ENCODE data around the gene IL17B. TPM values are rescaled to one million over a fixed set of nuclear protein-coding genes. Genes with fewer than 3 reads are reported as not detected.

Gene IL17B
- total RNA-seq, 1 experiment from 2014 or later, result not detected

GRCh38 chr5:149409268-149409948 is 30.3 kb upstream of the IL17B start:
- H3K36me3 Mint-ChIP-seq (ENCODE audit: insufficient read depth, unreplicated experiment), result no peaks in the 10 kb centered on the region
- H3K36me3 ChIP-seq (ENCODE audit: control insufficient read depth, insufficient read depth, low read length), result no peaks in the 10 kb centered on the region
- no peaks in the 10 kb centered on the region for H3K4me1 ChIP-seq
- H3K4me3 ChIP-seq (ENCODE audit: low read depth, low read length), result no peak overlapping the region
- ChIA-PET POLR2A (interaction anchor here (0.5 kb wide), 1 partner anchor 54 kb away, joined by 3 read pairs; no protein-coding TSS in a partner anchor), CTCF (interaction anchor here (0.5 to 1.2 kb wide), 3 partner anchors 10 to 809 kb away, joined by 3 to 4 read pairs (median 3); no protein-coding TSS in a partner anchor)
- H3K27me3 ChIP-seq (replicated peaks; ENCODE audit: control insufficient read depth, insufficient read depth, low read length), result no peaks in the 10 kb centered on the region
- no peak for TF ChIP-seq CTCF (IDR thresholded peaks at IDR 0.05; ENCODE audit: insufficient read depth in 1 of 2, low read depth in 1 of 2, low read length in 1 of 2, severe bottlenecking in 1 of 2, unreplicated experiment in 1 of 2)
- no peaks in the 10 kb centered on the region for H3K27me3 Mint-ChIP-seq (ENCODE audit: insufficient read depth, unreplicated experiment)
- no peaks in the 10 kb centered on the region for H3K9me3 ChIP-seq
- H3K9me3 Mint-ChIP-seq (ENCODE audit: unreplicated experiment), result no peaks in the 10 kb centered on the region
- BruUV-seq (replicated peaks), result no TSS peak
- no peak for DNase-seq
- H3K4me1 Mint-ChIP-seq (ENCODE audit: low read depth, unreplicated experiment), result peaks cover 7% of the 10 kb centered on the region
- no peak overlapping the region for H3K4me3 Mint-ChIP-seq (ENCODE audit: unreplicated experiment)
- intact Hi-C loops (cut with micrococcal nuclease; ENCODE audit: unreplicated experiment), result no loop called here
- H3K27ac Mint-ChIP-seq (ENCODE audit: unreplicated experiment), result no peak overlapping the region

- POLR2A ChIA-PET, result interaction anchor here (0.5 kb wide), 1 partner anchor 53 kb away, joined by 3 read pairs; no protein-coding TSS in a partner anchor
- H3K36me3 ChIP-seq (ENCODE audit: control insufficient read depth, insufficient read depth, low read length), result no peaks in the 10 kb centered on the region
- H3K9me3 Mint-ChIP-seq (ENCODE audit: unreplicated experiment), result no peaks in the 10 kb centered on the region
- H3K4me3 Mint-ChIP-seq (ENCODE audit: unreplicated experiment), result no peak overlapping the region
- H3K36me3 Mint-ChIP-seq (ENCODE audit: insufficient read depth, unreplicated experiment), result no peaks in the 10 kb centered on the region
- peaks cover 7% of the 10 kb centered on the region for H3K4me1 Mint-ChIP-seq (ENCODE audit: low read depth, unreplicated experiment)
- H3K4me3 ChIP-seq (ENCODE audit: low read depth, low read length), result no peak overlapping the region
- TF ChIP-seq CTCF (IDR thresholded peaks at IDR 0.05; ENCODE audit: insufficient read depth in 1 of 2, low read depth in 1 of 2, low read length in 1 of 2, severe bottlenecking in 1 of 2, unreplicated experiment in 1 of 2), result no peak
- no peaks in the 10 kb centered on the region for H3K4me1 ChIP-seq
- CTCF ChIA-PET, result no interaction called here
- no peaks in the 10 kb centered on the region for H3K27me3 Mint-ChIP-seq (ENCODE audit: insufficient read depth, unreplicated experiment)
- no peak for DNase-seq
- H3K9me3 ChIP-seq, result no peaks in the 10 kb centered on the region
- H3K27me3 ChIP-seq (replicated peaks; ENCODE audit: control insufficient read depth, insufficient read depth, low read length), result no peaks in the 10 kb centered on the region
- intact Hi-C loops (cut with micrococcal nuclease; ENCODE audit: unreplicated experiment), result no loop called here
- no TSS peak for BruUV-seq (replicated peaks)
- H3K27ac Mint-ChIP-seq (ENCODE audit: unreplicated experiment), result no peak overlapping the region
Observed at GRCh38 chr5:149408252-149409099, 29.4 kb upstream of the IL17B start.

- Mint-ChIP-seq H3K4me1 (ENCODE audit: low read depth, unreplicated experiment) (no peaks in the 10 kb centered on the region), H3K4me3 (ENCODE audit: unreplicated experiment) (no peak overlapping the region), H3K27ac (ENCODE audit: unreplicated experiment) (no peak overlapping the region), H3K27me3 (ENCODE audit: insufficient read depth, unreplicated experiment) (no peaks in the 10 kb centered on the region), H3K36me3 (ENCODE audit: insufficient read depth, unreplicated experiment) (no peaks in the 10 kb centered on the region), H3K9me3 (ENCODE audit: unreplicated experiment) (no peaks in the 10 kb centered on the region)
- Histone ChIP-seq H3K36me3 (ENCODE audit: control insufficient read depth, insufficient read depth, low read length) (no peaks in the 10 kb centered on the region), H3K9me3 (no peaks in the 10 kb centered on the region), H3K4me3 (ENCODE audit: low read depth, low read length) (no peak overlapping the region), H3K27me3 (replicated peaks; ENCODE audit: control insufficient read depth, insufficient read depth, low read length) (no peaks in the 10 kb centered on the region), H3K4me1 (no peaks in the 10 kb centered on the region)
- intact Hi-C loops (cut with micrococcal nuclease; ENCODE audit: unreplicated experiment), result no loop called here
- DNase-seq, result no peak
- no TSS peak for BruUV-seq (replicated peaks)
- POLR2A ChIA-PET, result no interaction called here
- CTCF ChIA-PET, result interaction anchor here (0.6 kb wide), 2 partner anchors 11 to 26 kb away, joined by 3 to 4 read pairs; no protein-coding TSS in a partner anchor
- TF ChIP-seq CTCF (IDR thresholded peaks at IDR 0.05; ENCODE audit: insufficient read depth in 1 of 2, low read depth in 1 of 2, low read length in 1 of 2, severe bottlenecking in 1 of 2, unreplicated experiment in 1 of 2), result no peak
Observed at GRCh38 chr5:149407323-149408251, 28.5 kb upstream of the IL17B start.
